CD14-positive monocyte (primary cell): Measurements from ENCODE around the gene ABHD16A. TPM values are rescaled to one million over a fixed set of nuclear protein-coding genes. Genes with fewer than 3 reads are reported as not detected.
A peak's percentile ranks its signal among the peaks of the same experiment; 100 is the strongest.

Experiments used
- DNase-seq, 3 donors: peaks; one replicate each; pipeline ENCODE4 v3.0.0-alpha.2; 2011 to 2022
- H2AFZ ChIP-seq: 2 replicates; pipeline ENCODE4 v1.6.0; 2012; ENCODE audit warnings: mild to moderate bottlenecking, low read depth, low read length, inconsistent platforms; ENCODE audit not compliant: insufficient read depth, poor library complexity, severe bottlenecking
- H3K27ac ChIP-seq, 2 donors: 1 replicate in 1 of 2; 2 replicates in 1 of 2; pipeline ENCODE4 v1.5.1; 2012 to 2013; ENCODE audit warnings: low read length in 2 of 2, control low read depth in 1 of 2, inconsistent platforms in 1 of 2, low read depth in 1 of 2, mild to moderate bottlenecking in 1 of 2
- H3K27me3 ChIP-seq, 2 donors: one replicate each; pipeline versions ENCODE4 v1.6.0 to v1.6.1; 2011 to 2013; ENCODE audit warnings: low read length in 2 of 2; ENCODE audit not compliant: control insufficient read depth in 2 of 2, insufficient read depth in 2 of 2
- H3K36me3 ChIP-seq, 2 donors: replicated peaks in 1 of 2; 1 replicate in 1 of 2; 2 replicates in 1 of 2; pipeline versions ENCODE4 v1.5.1 to v1.6.1; 2012 to 2013; ENCODE audit warnings: low read length in 2 of 2, control low read depth in 1 of 2, inconsistent platforms in 1 of 2, mild to moderate bottlenecking in 1 of 2; ENCODE audit not compliant: insufficient read depth in 2 of 2, control insufficient read depth in 1 of 2
- H3K4me1 ChIP-seq, 2 donors: 1 replicate in 1 of 2; 2 replicates in 1 of 2; pipeline versions ENCODE4 v1.5.1 to v1.6.1; 2012 to 2013; ENCODE audit warnings: low read length in 2 of 2, control low read depth in 1 of 2, inconsistent platforms in 1 of 2, mild to moderate bottlenecking in 1 of 2, moderate library complexity in 1 of 2; ENCODE audit not compliant: insufficient read depth in 2 of 2, control insufficient read depth in 1 of 2
- H3K4me2 ChIP-seq: replicated peaks from 2 replicates; pipeline ENCODE3; 2012; ENCODE audit warnings: low read length, moderate library complexity, mild to moderate bottlenecking; ENCODE audit not compliant: poor library complexity, severe bottlenecking; ENCODE audit errors: extremely low read depth
- H3K4me3 ChIP-seq, 3 experiments: fragments of 200-600 bp in 1 of 3; sonication (generic) in 1 of 3; replicated peaks in 1 of 3; 1 replicate in 2 of 3; 2 replicates in 1 of 3; pipeline ENCODE4 v1.5.1; 2011 to 2013; ENCODE audit warnings: low read length in 3 of 3, mild to moderate bottlenecking in 3 of 3, control low read depth in 2 of 3, low read depth in 2 of 3, inconsistent platforms in 1 of 3, moderate library complexity in 1 of 3
- H3K79me2 ChIP-seq: 2 replicates; pipeline ENCODE4 v1.6.0; 2012; ENCODE audit warnings: mild to moderate bottlenecking, control low read depth, inconsistent platforms, low read length, moderate library complexity; ENCODE audit not compliant: insufficient read depth
- H3K9ac ChIP-seq: 2 replicates; pipeline ENCODE4 v1.6.0; 2017; ENCODE audit warnings: low read length, mild to moderate bottlenecking; ENCODE audit not compliant: insufficient read depth, poor library complexity, severe bottlenecking
- H3K9me3 ChIP-seq, 2 donors: replicated peaks in 1 of 2; 1 replicate in 1 of 2; 2 replicates in 1 of 2; pipeline versions ENCODE4 v1.5.1 to v1.6.1; 2012 to 2013; ENCODE audit warnings: low read length in 2 of 2, control low read depth in 1 of 2; ENCODE audit not compliant: control insufficient read depth in 1 of 2, insufficient read depth in 1 of 2
- H4K20me1 ChIP-seq: 2 replicates; pipeline ENCODE4 v1.6.0; 2012; ENCODE audit warnings: mild to moderate bottlenecking, low read length, control low read depth, moderate library complexity; ENCODE audit not compliant: insufficient read depth
- H3K27ac Mint-ChIP-seq, 7 donors: one replicate each; pipeline ENCODE4 v1.8.0; 2020; ENCODE audit warnings: mild to moderate bottlenecking in 7 of 7, mixed read lengths in 7 of 7, moderate library complexity in 6 of 7, inconsistent platforms in 2 of 7
- H3K27me3 Mint-ChIP-seq, 3 donors: one replicate each; pipeline ENCODE4 v1.8.0; 2021 to 2022; ENCODE audit warnings: low read depth in 3 of 3, mild to moderate bottlenecking in 3 of 3, mixed read lengths in 3 of 3, moderate library complexity in 3 of 3, inconsistent platforms in 1 of 3
- H3K36me3 Mint-ChIP-seq, 2 donors: one replicate each; pipeline ENCODE4 v1.8.0; 2020; ENCODE audit warnings: mixed read lengths in 2 of 2, inconsistent platforms in 1 of 2, mild to moderate bottlenecking in 1 of 2
- H3K4me1 Mint-ChIP-seq: one replicate; pipeline ENCODE4 v1.8.0; 2020; ENCODE audit warnings: mild to moderate bottlenecking, mixed read lengths
- H3K4me3 Mint-ChIP-seq, 2 donors: one replicate each; pipeline ENCODE4 v1.8.0; 2020; ENCODE audit warnings: mild to moderate bottlenecking in 2 of 2, mixed read lengths in 2 of 2, moderate library complexity in 1 of 2
- H3K9me3 Mint-ChIP-seq, 7 donors: one replicate each; pipeline ENCODE4 v1.8.0; 2020 to 2022; ENCODE audit warnings: mixed read lengths in 7 of 7, mild to moderate bottlenecking in 6 of 7, moderate library complexity in 6 of 7, inconsistent platforms in 2 of 7
- WGBS: methylation state at CpG from one replicate; pipeline ENCODE4 v1.1.5; 2013; ENCODE audit warnings: missing lambda C conversion rate; ENCODE audit not compliant: insufficient coverage; 5-methylcytosine and 5-hydroxymethylcytosine counted together
- intact Hi-C, 2 donors: fragments of 100-400 bp; cut with micrococcal nuclease; formaldehyde crosslinking; loops; one replicate each; pipeline versions ENCODE4 v1.15.0 to v1.15.1; 2023
- polyA plus RNA-seq, 3 donors: library from polyadenylated mRNA; depleted of rRNA in 1 of 3; unstranded in 2 of 3; stranded (reverse) in 1 of 3; fragments of 300-500 nt in 2 of 3; fragments of >200 nt in 1 of 3; fragmentation: Illumina TruSeq in 2 of 3; gene quantifications; 1 replicate in 2 of 3; 2 replicates in 1 of 3; pipeline ENCODE4 v1.2.3, GENCODE V29; 2012 to 2021
- TF ChIP-seq, protein P1 (sequence below): fragments of 200-600 bp; IDR thresholded peaks from one replicate; pipeline ENCODE4 v1.8.0; 2022; ENCODE audit warnings: antibody characterized with exemption, mild to moderate bottlenecking

Gene ABHD16A
- polyA plus RNA-seq, 3 donors = 53.0 to 122 (median 56.0) TPM

- H3K4me1 Mint-ChIP-seq = peaks cover 35% of the 10 kb centered on the region
- H3K27me3 Mint-ChIP-seq = peaks cover 8 to 10% (median 10%) of the 10 kb centered on the region in 3 donors
- H3K9me3 Mint-ChIP-seq = peaks cover 0 to 4% (median 0%) of the 10 kb centered on the region in 7 donors
These were observed 21.9 kb downstream of the ABHD16A start for GRCh38 chr6:31681135-31681671.

More at GRCh38 chr6:31681135-31681671, 21.9 kb downstream of the ABHD16A start:
- peak overlapping the region; percentile 95 for H2AFZ ChIP-seq
- peak in 2 of 3 donors; percentile 39 to 48 for DNase-seq
- peak overlapping the region; percentile 84 to 91 for H3K4me3 Mint-ChIP-seq
- H3K27me3 ChIP-seq = peaks cover 0 to 4% of the 10 kb centered on the region in 2 donors
- no peaks in the 10 kb centered on the region for H3K9me3 ChIP-seq
- intact Hi-C loops = loop anchor here (2.0 to 5.0 kb wide), 3 partner anchors 46 to 186 kb away; no protein-coding TSS in a partner anchor
- H3K9ac ChIP-seq = peak overlapping the region; percentile 57
- peak overlapping the region in 1 of 2 donors; percentile 17 for H3K27ac ChIP-seq
- peak overlapping the region; percentile 93 for H3K4me2 ChIP-seq
- H3K36me3 ChIP-seq = peaks cover 5 to 22% of the 10 kb centered on the region in 2 donors
- H3K4me1 ChIP-seq = peaks cover 26 to 28% of the 10 kb centered on the region in 2 donors
- H3K27ac Mint-ChIP-seq = peak overlapping the region; percentile 14 to 77 (median 42)
- H3K79me2 ChIP-seq = no peaks in the 10 kb centered on the region
- H4K20me1 ChIP-seq = no peaks in the 10 kb centered on the region
- TF ChIP-seq, protein P1, sequence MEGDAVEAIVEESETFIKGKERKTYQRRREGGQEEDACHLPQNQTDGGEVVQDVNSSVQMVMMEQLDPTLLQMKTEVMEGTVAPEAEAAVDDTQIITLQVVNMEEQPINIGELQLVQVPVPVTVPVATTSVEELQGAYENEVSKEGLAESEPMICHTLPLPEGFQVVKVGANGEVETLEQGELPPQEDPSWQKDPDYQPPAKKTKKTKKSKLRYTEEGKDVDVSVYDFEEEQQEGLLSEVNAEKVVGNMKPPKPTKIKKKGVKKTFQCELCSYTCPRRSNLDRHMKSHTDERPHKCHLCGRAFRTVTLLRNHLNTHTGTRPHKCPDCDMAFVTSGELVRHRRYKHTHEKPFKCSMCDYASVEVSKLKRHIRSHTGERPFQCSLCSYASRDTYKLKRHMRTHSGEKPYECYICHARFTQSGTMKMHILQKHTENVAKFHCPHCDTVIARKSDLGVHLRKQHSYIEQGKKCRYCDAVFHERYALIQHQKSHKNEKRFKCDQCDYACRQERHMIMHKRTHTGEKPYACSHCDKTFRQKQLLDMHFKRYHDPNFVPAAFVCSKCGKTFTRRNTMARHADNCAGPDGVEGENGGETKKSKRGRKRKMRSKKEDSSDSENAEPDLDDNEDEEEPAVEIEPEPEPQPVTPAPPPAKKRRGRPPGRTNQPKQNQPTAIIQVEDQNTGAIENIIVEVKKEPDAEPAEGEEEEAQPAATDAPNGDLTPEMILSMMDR = no peak
- peak overlapping the region; percentile 41 to 76 (median 65) for H3K4me3 ChIP-seq
- WGBS = 0% methylated on average over 32 of the region's 40 CpGs
- H3K36me3 Mint-ChIP-seq = peaks cover 18 to 27% of the 10 kb centered on the region in 2 donors
